Right forelimb (tissue), 1 donor: Measurements from ENCODE around the gene GRK2.

Source experiments
- DNase-seq: peaks from one replicate; pipeline ENCODE4 v3.0.0-alpha.2; 2018

The GRK2 gene

DNA sequence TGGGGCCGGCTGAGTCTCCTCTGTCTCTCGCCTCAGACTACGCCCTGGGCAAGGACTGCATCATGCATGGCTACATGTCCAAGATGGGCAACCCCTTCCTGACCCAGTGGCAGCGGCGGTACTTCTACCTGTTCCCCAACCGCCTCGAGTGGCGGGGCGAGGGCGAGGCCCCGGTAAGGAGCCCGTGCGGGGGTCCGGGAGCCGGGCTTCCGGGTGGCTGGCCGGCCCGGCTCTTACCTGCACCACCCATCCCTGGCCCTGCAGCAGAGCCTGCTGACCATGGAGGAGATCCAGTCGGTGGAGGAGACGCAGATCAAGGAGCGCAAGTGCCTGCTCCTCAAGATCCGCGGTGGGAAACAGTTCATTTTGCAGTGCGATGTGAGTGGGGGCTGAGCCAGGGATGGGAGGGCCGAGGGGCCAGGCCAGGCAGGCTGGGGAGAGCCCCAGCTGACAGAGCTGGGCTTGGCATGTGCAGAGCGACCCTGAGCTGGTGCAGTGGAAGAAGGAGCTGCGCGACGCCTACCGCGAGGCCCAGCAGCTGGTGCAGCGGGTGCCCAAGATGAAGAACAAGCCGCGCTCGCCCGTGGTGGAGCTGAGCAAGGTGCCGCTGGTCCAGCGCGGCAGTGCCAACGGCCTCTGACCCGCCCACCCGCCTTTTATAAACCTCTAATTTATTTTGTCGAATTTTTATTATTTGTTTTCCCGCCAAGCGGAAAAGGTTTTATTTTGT lies 18.7 kb downstream of the GRK2 start:
- no peak for DNase-seq

- no peak for DNase-seq
Measured at GRCh38 chr11:67285541-67286498, 19.5 kb downstream of the GRK2 start.

- DNase-seq, result no peak
Measured at GRCh38 chr11:67286621-67287333, 20.5 kb downstream of the GRK2 start.

- no peak for DNase-seq
Measured at GRCh38 chr11:67287355-67288197, 21.3 kb downstream of the GRK2 start.

DNA sequence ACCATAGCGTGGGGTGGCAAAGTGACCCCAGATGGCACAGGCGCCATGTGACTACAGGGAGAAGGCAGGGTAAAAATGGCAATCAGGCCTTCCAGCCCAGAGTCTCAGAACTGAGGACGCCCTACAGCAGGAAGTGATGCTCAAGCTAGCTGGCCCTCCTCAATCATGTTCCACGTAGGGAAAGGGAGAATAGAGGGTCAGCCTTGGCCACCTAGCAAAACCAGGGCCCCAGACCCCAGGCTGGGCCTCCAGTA lies 21.9 kb downstream of the GRK2 start:
- DNase-seq, result no peak

- peak; percentile 93 for DNase-seq
Measured at GRCh38 chr11:67288452-67289225, 22.4 kb downstream of the GRK2 start.

- DNase-seq, result no peak
Measured at GRCh38 chr11:67289226-67289650, 23.0 kb downstream of the GRK2 start, which contains the start of gene ANKRD13D. Gene ANKRD13D (plus strand): TSS chr11:67289303. CDS start chr11:67289461, 158 bp downstream.

GRCh38 chr11:67289651-67290479 lies 23.6 kb downstream of the GRK2 start:
- no peak for DNase-seq

DNA sequence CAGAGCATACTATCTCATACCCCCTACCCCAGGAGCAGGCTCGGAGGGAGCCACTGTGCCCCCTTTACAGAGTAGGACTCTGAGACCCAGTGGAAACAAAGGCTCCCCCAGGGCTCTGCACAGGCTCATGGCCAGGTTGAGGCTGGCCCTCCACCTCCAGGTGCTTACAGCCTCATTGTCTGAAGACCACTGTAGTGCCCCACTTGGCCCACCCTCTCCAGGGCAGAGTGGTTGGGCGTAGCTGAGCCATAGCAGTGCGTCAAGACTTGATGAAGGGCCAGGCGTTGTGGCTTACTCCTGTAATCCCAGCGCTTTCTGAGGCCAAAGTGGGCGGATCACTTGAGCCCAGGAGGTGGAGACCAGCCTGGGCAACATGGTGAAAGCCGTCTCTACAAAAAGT lies 24.5 kb downstream of the GRK2 start:
- DNase-seq, result no peak

DNA sequence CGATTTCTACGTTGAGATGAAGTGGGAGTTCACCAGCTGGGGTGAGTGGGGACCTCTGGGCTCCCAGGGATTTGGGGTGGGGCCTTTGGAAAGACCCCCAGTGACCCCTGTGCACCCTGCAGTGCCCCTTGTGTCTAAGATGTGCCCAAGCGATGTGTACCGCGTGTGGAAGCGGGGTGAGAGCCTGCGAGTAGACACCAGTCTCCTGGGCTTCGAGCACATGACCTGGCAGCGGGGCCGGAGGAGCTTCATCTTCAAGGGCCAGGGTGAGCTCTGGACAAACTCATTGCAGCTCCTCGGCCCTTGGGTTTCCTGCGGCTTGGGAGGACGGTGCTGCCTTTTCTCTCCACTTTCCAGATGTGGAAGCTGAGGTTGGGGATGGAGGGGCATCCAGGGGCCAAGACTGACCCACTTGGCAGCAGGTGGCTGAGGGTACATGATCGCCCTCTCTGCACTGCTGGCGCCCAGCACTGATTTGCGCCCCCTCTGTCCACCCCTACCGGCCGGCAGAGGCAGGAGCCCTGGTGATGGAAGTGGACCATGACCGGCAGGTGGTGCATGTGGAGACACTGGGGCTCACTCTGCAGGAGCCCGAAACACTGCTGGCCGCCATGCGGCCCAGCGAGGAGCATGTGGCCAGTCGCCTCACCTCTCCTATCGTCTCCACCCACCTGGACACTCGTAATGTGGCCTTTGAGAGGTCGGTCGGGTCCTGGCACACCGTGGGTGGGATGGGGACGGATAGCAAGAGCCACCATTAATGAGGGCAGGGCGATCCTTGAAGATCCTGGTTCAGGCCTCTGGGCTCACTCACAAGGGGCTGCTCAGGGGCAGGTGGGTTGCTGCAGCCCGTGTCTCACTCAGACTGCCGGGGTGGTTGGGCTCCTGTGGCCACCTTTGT lies 25.5 kb downstream of the GRK2 start:
- no peak for DNase-seq

- no peak for DNase-seq
Measured at GRCh38 chr11:67292671-67293070, 26.4 kb downstream of the GRK2 start.

DNA sequence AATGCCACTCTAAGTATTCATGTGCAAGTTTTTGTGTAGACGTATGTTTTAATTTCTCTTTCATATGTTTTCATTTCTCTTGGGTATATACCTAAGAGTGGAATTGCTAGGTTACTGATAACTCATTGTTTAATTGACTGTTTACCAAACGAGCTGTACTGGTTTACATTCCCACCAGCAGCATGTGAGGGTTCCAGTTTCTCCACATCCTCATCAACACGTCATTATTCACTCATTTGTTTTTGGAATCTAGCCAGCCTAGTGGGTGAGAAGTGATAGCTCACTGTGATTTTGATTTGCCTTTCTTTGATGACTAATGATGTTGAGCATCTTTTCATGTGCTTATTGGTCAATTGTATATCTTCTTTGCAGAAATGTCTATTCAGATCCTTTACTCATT lies 26.8 kb downstream of the GRK2 start:
- no peak for DNase-seq

DNA sequence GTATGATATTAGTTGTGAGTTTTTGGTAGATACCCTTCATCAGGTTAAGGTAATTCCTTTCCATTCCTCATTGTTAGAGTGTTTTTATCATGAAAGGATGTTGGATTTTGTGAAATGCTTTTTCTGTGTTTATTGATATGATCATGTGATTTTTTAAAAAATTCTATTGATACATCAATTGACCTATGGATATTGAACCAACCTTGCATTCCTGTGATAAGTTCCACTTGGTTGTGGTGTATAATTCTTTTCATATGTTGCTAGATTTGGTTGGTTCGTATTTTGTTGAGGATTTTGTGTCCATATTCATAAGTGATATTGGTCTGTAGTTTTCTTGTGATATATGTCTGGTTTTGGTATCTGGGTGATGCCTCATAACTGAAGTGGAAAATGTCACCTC lies 29.6 kb downstream of the GRK2 start:
- DNase-seq, result no peak

- DNase-seq, result no peak
Measured at GRCh38 chr11:67298786-67299185, 32.5 kb downstream of the GRK2 start.

- no peak for DNase-seq
Measured at GRCh38 chr11:67299471-67300191, 33.4 kb downstream of the GRK2 start.

DNA sequence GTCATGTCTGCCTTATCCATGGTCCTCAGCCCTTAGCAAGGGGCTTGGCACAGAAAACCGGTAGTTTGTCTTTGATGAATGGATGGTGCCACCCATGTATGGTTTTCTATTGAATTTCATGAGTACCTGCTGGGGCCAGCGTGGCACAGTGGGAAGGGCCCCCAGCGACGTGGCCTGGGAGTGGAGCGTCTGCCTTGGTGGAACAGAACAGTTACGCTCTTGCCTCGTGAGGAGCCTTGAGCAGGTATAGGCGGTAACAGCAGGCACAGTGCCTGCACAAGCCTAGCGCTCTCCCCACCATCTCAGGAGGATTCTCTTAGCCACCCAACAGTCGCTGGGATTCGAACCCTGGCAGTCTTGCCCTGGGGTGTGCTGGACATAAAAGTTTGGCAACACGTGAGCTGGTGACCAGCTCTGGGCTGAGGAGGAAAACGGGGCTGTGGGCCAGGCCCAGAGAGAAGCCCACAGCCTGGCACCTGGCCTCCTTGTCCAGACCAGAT lies 34.0 kb downstream of the GRK2 start:
- DNase-seq, result no peak

DNA sequence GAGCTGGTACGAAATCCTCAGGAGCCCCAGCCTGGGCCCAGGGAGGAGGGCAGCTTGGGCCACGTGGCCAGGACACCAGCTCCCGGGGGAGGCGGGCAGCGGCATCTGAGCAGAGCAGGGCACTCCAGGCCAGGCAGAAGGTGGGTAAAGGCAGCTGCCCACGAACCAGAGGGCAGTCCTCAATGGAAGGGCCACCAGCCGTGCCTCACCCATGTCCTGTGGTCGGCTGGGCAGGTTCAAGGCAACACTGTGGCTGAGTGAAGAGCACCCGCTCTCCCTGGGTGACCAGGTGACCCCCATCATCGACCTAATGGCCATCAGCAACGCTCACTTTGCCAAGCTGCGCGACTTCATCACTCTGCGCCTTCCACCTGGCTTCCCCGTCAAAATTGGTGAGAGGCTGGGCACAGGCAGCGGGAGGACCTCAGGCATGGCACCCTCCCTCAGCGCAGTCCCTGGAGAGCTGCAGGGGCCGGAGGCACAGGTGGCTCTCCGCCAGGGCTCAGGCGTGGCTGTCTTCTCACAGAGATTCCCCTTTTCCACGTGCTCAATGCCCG lies 34.6 kb downstream of the GRK2 start:
- no peak for DNase-seq

DNA sequence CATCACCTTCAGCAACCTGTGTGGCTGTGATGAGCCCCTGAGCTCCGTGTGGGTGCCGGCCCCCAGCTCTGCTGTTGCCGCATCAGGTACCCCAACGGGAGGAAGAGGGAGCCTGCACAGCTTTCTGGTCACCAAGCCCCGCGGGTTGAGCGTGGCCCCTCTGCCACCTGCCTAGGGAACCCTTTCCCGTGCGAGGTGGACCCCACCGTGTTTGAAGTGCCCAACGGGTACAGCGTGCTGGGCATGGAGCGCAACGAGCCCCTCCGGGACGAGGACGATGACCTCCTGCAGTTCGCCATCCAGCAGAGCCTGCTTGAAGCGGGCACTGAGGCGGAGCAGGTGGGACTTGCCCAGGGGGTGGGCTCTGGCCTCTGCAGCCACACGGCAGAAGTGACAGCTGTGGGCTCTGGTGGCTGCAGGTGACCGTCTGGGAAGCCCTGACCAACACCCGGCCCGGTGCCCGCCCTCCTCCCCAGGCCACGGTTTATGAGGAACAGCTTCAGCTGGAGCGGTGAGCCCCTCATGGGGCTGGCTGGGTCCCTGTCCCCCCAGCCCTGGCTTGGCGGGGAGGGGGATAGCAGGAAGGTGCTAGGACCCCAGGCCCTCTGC lies 35.1 kb downstream of the GRK2 start:
- DNase-seq, result no peak
